ENCODE data around the gene TEX29.

TEX29 gene

GRCh38 chr13:111328574-111329410 is 8.3 kb downstream of the TEX29 start:
- DNase-seq (ENCODE audit: low read depth), result no peak
- no peak for TF ChIP-seq CTCF (IDR thresholded peaks at IDR 0.05; ENCODE audit: low read depth, low read length, missing control alignments)
- no peak overlapping the region for H3K4me3 ChIP-seq (ENCODE audit: low read depth, low read length)
- in situ Hi-C loops (cut with HindIII; ENCODE audit: low sequenced_read_pairs), result no loop called here

- DNase-seq (ENCODE audit: low read depth), result no peak
- in situ Hi-C loops (cut with HindIII; ENCODE audit: low sequenced_read_pairs), result no loop called here
Observed at GRCh38 chr13:111329641-111330040, 9.2 kb downstream of the TEX29 start.

GRCh38 chr13:111330066-111330610 is 9.7 kb downstream of the TEX29 start:
- no peak for TF ChIP-seq CTCF (IDR thresholded peaks at IDR 0.05; ENCODE audit: low read depth, low read length, missing control alignments)
- in situ Hi-C loops (cut with HindIII; ENCODE audit: low sequenced_read_pairs), result no loop called here
- no peak overlapping the region for H3K4me3 ChIP-seq (ENCODE audit: low read depth, low read length)
- no peak for DNase-seq (ENCODE audit: low read depth)

More at GRCh38 chr13:111329641-111330040, 9.2 kb downstream of the TEX29 start:
- H3K4me3 ChIP-seq (ENCODE audit: low read depth, low read length), result no peak overlapping the region
- no peak for TF ChIP-seq CTCF (IDR thresholded peaks at IDR 0.05; ENCODE audit: low read depth, low read length, missing control alignments)

GRCh38 chr13:111335298-111335697 is 14.9 kb downstream of the TEX29 start:
- no peak for TF ChIP-seq CTCF (IDR thresholded peaks at IDR 0.05; ENCODE audit: low read depth, low read length, missing control alignments)
- DNase-seq (ENCODE audit: low read depth), result no peak
- H3K4me3 ChIP-seq (ENCODE audit: low read depth, low read length), result no peak overlapping the region
- in situ Hi-C loops (cut with HindIII; ENCODE audit: low sequenced_read_pairs), result no loop called here

GRCh38 chr13:111336666-111337065 is 16.2 kb downstream of the TEX29 start:
- in situ Hi-C loops (cut with HindIII; ENCODE audit: low sequenced_read_pairs), result no loop called here
- no peak overlapping the region for H3K4me3 ChIP-seq (ENCODE audit: low read depth, low read length)
- DNase-seq (ENCODE audit: low read depth), result no peak
- TF ChIP-seq CTCF (IDR thresholded peaks at IDR 0.05; ENCODE audit: low read depth, low read length, missing control alignments), result no peak

GRCh38 chr13:111337206-111337605 is 16.8 kb downstream of the TEX29 start:
- no peak for TF ChIP-seq CTCF (IDR thresholded peaks at IDR 0.05; ENCODE audit: low read depth, low read length, missing control alignments)
- DNase-seq (ENCODE audit: low read depth), result peak; percentile 47
- no peak overlapping the region for H3K4me3 ChIP-seq (ENCODE audit: low read depth, low read length)
- in situ Hi-C loops (cut with HindIII; ENCODE audit: low sequenced_read_pairs), result no loop called here
